Measurements from ENCODE around the gene INPP5J.
"Not testable (repeated sequence)": the region's sequence is repeated elsewhere in the genome, so short reads cannot be mapped to it uniquely, and the experiment has no call there.

Gene INPP5J

GRCh38 chr22:31122532-31123291 is at the start of gene INPP5J (continued):
- peak; percentile 98 for TF ChIP-seq PRDM10 (tag by site-specific recombination; IDR thresholded peaks at IDR 0.05)
- TF ChIP-seq ZNF585B (tag by site-specific recombination; IDR thresholded peaks at IDR 0.05) = no peak
- peak; percentile 85 for TF ChIP-seq ZNF692 (tag by site-specific recombination; IDR thresholded peaks at IDR 0.05)
- TF ChIP-seq ZBTB48 (tag by site-specific recombination; IDR thresholded peaks at IDR 0.05) = peak; percentile 97
- TF ChIP-seq REST (tag by site-specific recombination; IDR thresholded peaks at IDR 0.05) = no peak
- no peak for TF ChIP-seq ZNF394 (tag by site-specific recombination; IDR thresholded peaks at IDR 0.05; ENCODE audit: borderline replicate concordance)
- TF ChIP-seq ZNF747 (tag by site-specific recombination; IDR thresholded peaks at IDR 0.05) = no peak
- TF ChIP-seq BCL11B (tag by site-specific recombination; IDR thresholded peaks at IDR 0.05; ENCODE audit: low read depth) = no peak
- TF ChIP-seq ZNF404 (tag by site-specific recombination; IDR thresholded peaks at IDR 0.05) = no peak

- not testable (repeated sequence) for H3K9me3 ChIP-seq (ENCODE audit: control insufficient read depth, insufficient read depth, low read depth, low read length); H3K4me3 ChIP-seq (ENCODE audit: low read depth, low read length); H3K4me1 ChIP-seq (ENCODE audit: control insufficient read depth, insufficient read depth, low read length); H3K27ac ChIP-seq (ENCODE audit: extremely low read depth, low read depth, low read length); H3K36me3 ChIP-seq (ENCODE audit: control insufficient read depth in 2 of 2, insufficient read depth in 1 of 2, low read length in 2 of 2)
- CTCF ChIA-PET = interaction anchor here (0.8 to 1.2 kb wide), 2 partner anchors 9 to 53 kb away, joined by 3 to 6 read pairs; no protein-coding TSS in a partner anchor
- POLR2A ChIA-PET = interaction anchor here (2.9 kb wide), 1 partner anchor 8 kb away, joined by 12 read pairs; the partner anchor contains the start of gene SMTN
Observed at GRCh38 chr22:31073125-31073524, 49.6 kb upstream of the INPP5J start.

- H3K36me3 ChIP-seq (ENCODE audit: control insufficient read depth in 2 of 2, insufficient read depth in 1 of 2, low read length in 2 of 2); H3K4me3 ChIP-seq (ENCODE audit: low read depth, low read length); H3K27ac ChIP-seq (ENCODE audit: extremely low read depth, low read depth, low read length); H3K9me3 ChIP-seq (ENCODE audit: control insufficient read depth, insufficient read depth, low read depth, low read length); H3K4me1 ChIP-seq (ENCODE audit: control insufficient read depth, insufficient read depth, low read length): not testable (repeated sequence)
- POLR2A ChIA-PET = interaction anchor here (2.9 kb wide), 1 partner anchor 7 kb away, joined by 12 read pairs; the partner anchor contains the start of gene SMTN
- TF ChIP-seq ZNF214 (tag by site-specific recombination; IDR thresholded peaks at IDR 0.05; ENCODE audit: borderline replicate concordance) = peak; percentile 90
- CTCF ChIA-PET = interaction anchor here (1.2 kb wide), 1 partner anchor 9 kb away, joined by 3 read pairs; no protein-coding TSS in a partner anchor
Observed at GRCh38 chr22:31073545-31074145, 49.1 kb upstream of the INPP5J start.

Measured in HEK293 (cell line).